ENCODE data around the gene SCAANT1.

GRCh38 chr3:63918321-63918720 is 6.1 kb upstream of the SCAANT1 start:
- TF ChIP-seq CTCF (IDR thresholded peaks at IDR 0.05): no peak
- no peak for TF ChIP-seq POLR2A (IDR thresholded peaks at IDR 0.05)
